H1 (cell line): ENCODE data around the gene GTF3C2. TPM values are rescaled to one million over a fixed set of nuclear protein-coding genes. Genes with fewer than 3 reads are reported as not detected.

ENCODE experiments used
- CTCF ChIA-PET: fragments of 300-600 bp; sonication (Branson Sonifier 250); formaldehyde crosslinking; loops from one replicate; lab custom pipeline; 2021; ENCODE audit not compliant: partially characterized antibody; lab: Charles Lee
- POLR2A ChIA-PET: fragments of 300-600 bp; sonication (Branson Sonifier 250); formaldehyde crosslinking; loops from one replicate; lab custom pipeline; 2021; ENCODE audit warnings: inconsistent platforms; ENCODE audit not compliant: partially characterized antibody; lab: Charles Lee
- DNase-seq, 2 experiments: peaks; one replicate each; pipeline versions ENCODE4 v3.0.0 to v3.0.0-alpha.2; 2010 to 2022; ENCODE audit warnings: low spot score in 2 of 2, low read depth in 1 of 2, mixed read lengths in 1 of 2
- FAIRE-seq: peaks from 2 replicates; lab custom pipeline; 2011; peaks lifted over from hg19 to GRCh38; lab: Jason Lieb, UNC
- H2AFZ ChIP-seq: 2 replicates; pipeline ENCODE4 v1.8.1; 2012; ENCODE audit warnings: low read length, inconsistent platforms
- H2AK5ac ChIP-seq: 2 replicates; pipeline ENCODE4 v1.6.1; 2013; ENCODE audit warnings: low read depth, low read length
- H2BK120ac ChIP-seq: replicated peaks from 2 replicates; pipeline ENCODE3; 2013; ENCODE audit warnings: low read depth, low read length, inconsistent platforms
- H2BK12ac ChIP-seq: 2 replicates; pipeline ENCODE4 v1.6.1; 2013; ENCODE audit warnings: low read depth, low read length
- H2BK15ac ChIP-seq: 2 replicates; pipeline ENCODE4 v1.6.1; 2013; ENCODE audit warnings: low read length
- H2BK20ac ChIP-seq: 2 replicates; pipeline ENCODE4 v1.6.1; 2013; ENCODE audit warnings: low read length
- H2BK5ac ChIP-seq: 2 replicates; pipeline ENCODE4 v1.6.1; 2013; ENCODE audit warnings: low read depth, low read length
- H3K14ac ChIP-seq: 2 replicates; pipeline ENCODE4 v1.6.1; 2013; ENCODE audit warnings: inconsistent platforms; ENCODE audit not compliant: insufficient read length
- H3K18ac ChIP-seq: 2 replicates; pipeline ENCODE4 v1.6.1; 2013; ENCODE audit warnings: low read length; ENCODE audit errors: extremely low read depth
- H3K23ac ChIP-seq: 2 replicates; pipeline ENCODE4 v1.6.1; 2013; ENCODE audit warnings: inconsistent platforms; ENCODE audit not compliant: insufficient read length
- H3K23me2 ChIP-seq: 2 replicates; pipeline ENCODE4 v1.6.1; 2013; ENCODE audit warnings: low read depth, low read length
- H3K27ac ChIP-seq: 2 replicates; pipeline ENCODE4 v1.6.1; 2011; ENCODE audit warnings: low read depth, low read length, inconsistent platforms
- H3K27me3 ChIP-seq, 4 experiments: replicated peaks in 1 of 4; 1 replicate in 1 of 4; 2 replicates in 3 of 4; pipeline versions ENCODE4 v1.6.1 to v1.8.1; 2011 to 2013; ENCODE audit warnings: low read length in 3 of 4, mild to moderate bottlenecking in 3 of 4, inconsistent platforms in 2 of 4, mixed read lengths in 2 of 4, moderate library complexity in 1 of 4; ENCODE audit not compliant: control insufficient read depth in 3 of 4, insufficient read depth in 3 of 4; ENCODE audit errors: extremely low read depth in 1 of 4
- H3K36me3 ChIP-seq, 4 experiments: 2 replicates each; pipeline versions ENCODE4 v1.6.1 to v1.8.1; 2011 to 2013; ENCODE audit warnings: mild to moderate bottlenecking in 4 of 4, low read length in 3 of 4, moderate library complexity in 2 of 4, control low read depth in 1 of 4, inconsistent platforms in 1 of 4; ENCODE audit not compliant: insufficient read depth in 4 of 4, control insufficient read depth in 2 of 4
- H3K4ac ChIP-seq: replicated peaks from 2 replicates; pipeline ENCODE3; 2013; ENCODE audit warnings: low read length, low read depth, mixed read lengths, inconsistent platforms; ENCODE audit not compliant: insufficient read length
- H3K4me1 ChIP-seq, 4 experiments: replicated peaks in 1 of 4; 1 replicate in 1 of 4; 2 replicates in 3 of 4; pipeline versions ENCODE4 v1.6.1 to v1.8.1; 2011 to 2013; ENCODE audit warnings: low read length in 3 of 4, inconsistent platforms in 2 of 4, mixed read lengths in 1 of 4; ENCODE audit not compliant: insufficient read depth in 4 of 4, control insufficient read depth in 3 of 4
- H3K4me2 ChIP-seq, 2 experiments: 2 replicates each; pipeline versions ENCODE4 v1.6.1 to v1.8.1; 2011 to 2013; ENCODE audit warnings: low read depth in 2 of 2, low read length in 2 of 2, control low read depth in 1 of 2, inconsistent platforms in 1 of 2, mild to moderate bottlenecking in 1 of 2; ENCODE audit not compliant: insufficient read depth in 1 of 2
- H3K4me3 ChIP-seq, 4 experiments: fragments of 200-600, 300-600 bp in 1 of 4; sonication (generic), shearing (Covaris generic), sonication (Bioruptor Twin) in 1 of 4; 2 replicates each; pipeline versions ENCODE4 v1.5.1 to v1.8.1; 2011 to 2016; ENCODE audit warnings: low read length in 4 of 4, low read depth in 3 of 4, control low read depth in 2 of 4, inconsistent platforms in 2 of 4, mild to moderate bottlenecking in 2 of 4, mixed read lengths in 1 of 4, moderate library complexity in 1 of 4; ENCODE audit not compliant: insufficient read depth in 2 of 4; ENCODE audit errors: extremely low read depth in 1 of 4
- H3K56ac ChIP-seq: replicated peaks from 2 replicates; pipeline ENCODE3; 2013; ENCODE audit warnings: low read depth, mild to moderate bottlenecking, mixed read lengths, low read length, inconsistent platforms; ENCODE audit not compliant: insufficient read length
- H3K79me1 ChIP-seq: 2 replicates; pipeline ENCODE4 v1.6.1; 2013; ENCODE audit warnings: low read depth, low read length, control low read depth
- H3K79me2 ChIP-seq, 2 experiments: 2 replicates each; pipeline versions ENCODE4 v1.6.1 to v1.8.1; 2012 to 2013; ENCODE audit warnings: low read length in 2 of 2, mild to moderate bottlenecking in 2 of 2, inconsistent platforms in 1 of 2; ENCODE audit not compliant: insufficient read depth in 2 of 2, control insufficient read depth in 1 of 2
- H3K9ac ChIP-seq, 4 experiments: replicated peaks in 1 of 4; 1 replicate in 1 of 4; 2 replicates in 3 of 4; pipeline versions ENCODE4 v1.6.1 to v1.8.1; 2011 to 2013; ENCODE audit warnings: low read depth in 3 of 4, low read length in 3 of 4, control low read depth in 2 of 4, mild to moderate bottlenecking in 2 of 4, moderate library complexity in 2 of 4, inconsistent platforms in 1 of 4; ENCODE audit errors: extremely low read depth in 1 of 4
- H3K9me3 ChIP-seq, 2 experiments: 2 replicates each; pipeline versions ENCODE4 v1.6.1 to v1.8.1; 2012 to 2013; ENCODE audit warnings: mild to moderate bottlenecking in 2 of 2, moderate library complexity in 2 of 2, control low read depth in 1 of 2, inconsistent platforms in 1 of 2, low read depth in 1 of 2, low read length in 1 of 2, mixed read lengths in 1 of 2; ENCODE audit not compliant: insufficient read depth in 2 of 2
- H4K20me1 ChIP-seq, 2 experiments: replicated peaks in 1 of 2; 2 replicates each; pipeline versions ENCODE3 to v1.8.1; 2011 to 2013; ENCODE audit warnings: inconsistent platforms in 2 of 2, low read length in 2 of 2, mild to moderate bottlenecking in 1 of 2; ENCODE audit not compliant: insufficient read depth in 2 of 2, control insufficient read depth in 1 of 2
- H4K5ac ChIP-seq: 2 replicates; pipeline ENCODE4 v1.6.1; 2013; ENCODE audit warnings: low read length, low read depth, mixed read lengths, inconsistent platforms; ENCODE audit not compliant: insufficient read length
- H4K8ac ChIP-seq: 2 replicates; pipeline ENCODE4 v1.8.0; 2013; ENCODE audit warnings: mild to moderate bottlenecking, moderate library complexity, low read length, inconsistent platforms; ENCODE audit not compliant: insufficient read depth; ENCODE audit errors: extremely low read depth
- H4K91ac ChIP-seq: replicated peaks from 2 replicates; pipeline ENCODE3; 2013; ENCODE audit warnings: low read length, mixed read lengths, inconsistent platforms; ENCODE audit not compliant: insufficient read length
- CHD1 ChIP-seq: IDR thresholded peaks from 2 replicates; pipeline ENCODE4 v1.6.1; 2012; ENCODE audit warnings: low read depth, low read length, improper control_type of control experiment
- CHD2 ChIP-seq: IDR thresholded peaks from 2 replicates; pipeline ENCODE4 v1.6.1; 2012; ENCODE audit warnings: low read length, improper control_type of control experiment
- HDAC2 ChIP-seq, 2 experiments: fragments of 300-600 bp in 1 of 2; sonication (generic) in 1 of 2; IDR thresholded peaks; 2 replicates each; pipeline ENCODE4 v1.6.1; 2011 to 2012; ENCODE audit warnings: low read depth in 2 of 2, low read length in 2 of 2, mild to moderate bottlenecking in 2 of 2, moderate library complexity in 2 of 2, borderline replicate concordance in 1 of 2, inconsistent platforms in 1 of 2
- KDM5A ChIP-seq: fragments of 200-600 bp; IDR thresholded peaks from 2 replicates; pipeline ENCODE4 v1.7.1; 2012; ENCODE audit warnings: mild to moderate bottlenecking, low read length, inconsistent platforms, mixed read lengths
- MAFK ChIP-seq: IDR thresholded peaks from 2 replicates; pipeline ENCODE4 v1.6.1; 2012; ENCODE audit warnings: low read depth, mild to moderate bottlenecking, improper control_type of control experiment, low read length
- RBBP5 ChIP-seq: IDR thresholded peaks from 2 replicates; pipeline ENCODE4 v1.7.1; 2012; ENCODE audit warnings: low read depth, mild to moderate bottlenecking, inconsistent platforms, low read length, moderate library complexity, borderline replicate concordance
- SAP30 ChIP-seq: fragments of 300-600 bp; sonication (generic); IDR thresholded peaks from 2 replicates; pipeline ENCODE4 v1.7.1; 2012; ENCODE audit warnings: low read length, moderate library complexity, mild to moderate bottlenecking, inconsistent platforms; ENCODE audit not compliant: insufficient read depth, insufficient replicate concordance
- SP1 ChIP-seq: IDR thresholded peaks from 2 replicates; pipeline ENCODE4 v1.6.1; 2011; ENCODE audit warnings: low read depth, low read length
- SP4 ChIP-seq: IDR thresholded peaks from 2 replicates; pipeline ENCODE4 v1.6.1; 2012; ENCODE audit warnings: low read length, inconsistent platforms
- TBP ChIP-seq: IDR thresholded peaks from 2 replicates; pipeline ENCODE4 v1.6.1; 2011; ENCODE audit warnings: low read depth, low read length, improper control_type of control experiment
- ZNF274 ChIP-seq: IDR thresholded peaks from 2 replicates; pipeline ENCODE4 v1.7.0; 2012; ENCODE audit warnings: low read length, borderline replicate concordance; ENCODE audit errors: extremely low read depth
- WGBS, 2 experiments: shearing (Covaris generic) in 1 of 2; methylation state at CpG; one replicate each; pipeline versions ENCODE4 v1.1.6 to v1.1.7; 2013 to 2015; ENCODE audit warnings: low lambda C conversion rate in 2 of 2, mixed read lengths in 2 of 2, inconsistent platforms in 1 of 2, low coverage in 1 of 2, missing lambda C conversion rate in 1 of 2; ENCODE audit not compliant: insufficient replicate concordance in 2 of 2, insufficient coverage in 1 of 2, insufficient read length in 1 of 2; ENCODE audit errors: extremely low coverage in 1 of 2, missing lambda C conversion rate in 1 of 2; 5-methylcytosine and 5-hydroxymethylcytosine counted together
- polyA plus RNA-seq, 7 experiments: library from polyadenylated mRNA; depleted of rRNA in 3 of 7; stranded (reverse) in 5 of 7; unstranded in 2 of 7; fragments of >200 nt in 5 of 7; fragments of 200-250 nt in 2 of 7; gene quantifications; 1 replicate in 5 of 7; 2 replicates in 1 of 7; 4 replicates in 1 of 7; pipeline versions ENCODE4 v1.2.1 to v1.2.3, GENCODE V29; 2011 to 2013; ENCODE audit warnings: missing spikeins in 2 of 7, mixed read lengths in 2 of 7
- total RNA-seq: library from RNA; stranded (reverse); fragmentation: NEBNext Ultra II Directional; extraction: Animal tissue kit (Norgen Biotek cat#: 25700); gene quantifications from 2 replicates; pipeline ENCODE4 v1.2.1, GENCODE V29; 2021
- TF ChIP-seq, protein P1 (sequence below): IDR thresholded peaks from 2 replicates; pipeline ENCODE4 v1.6.1; 2012; ENCODE audit warnings: inconsistent platforms

GTF3C2 gene
- total and polyA plus RNA-seq, 2 of the 8 experiments (the other 6 are each of a cell fraction or from before 2014, with no cell fraction given), result 118 to 127 TPM

DNA sequence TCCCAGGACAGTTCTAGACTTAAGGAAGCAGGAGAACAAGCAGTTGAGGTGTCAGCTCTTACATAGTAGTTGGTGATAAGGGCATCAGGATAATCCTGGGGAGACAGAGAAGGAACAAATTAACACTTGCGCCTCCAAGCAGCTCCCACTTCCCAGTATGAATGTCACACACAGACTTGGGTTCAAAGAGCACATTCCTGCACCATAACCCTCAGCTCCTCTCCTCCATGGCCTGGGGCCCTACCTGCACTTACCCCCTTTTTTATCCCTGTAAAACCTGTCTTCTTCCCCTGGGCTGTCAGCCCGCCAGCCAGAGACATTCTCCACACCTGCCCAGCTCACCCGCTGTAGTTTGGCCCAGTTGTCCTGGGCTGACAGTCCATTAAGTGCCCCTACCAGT lies 44.4 kb downstream of the GTF3C2 start:
- Histone ChIP-seq H3K79me1 (peaks cover 2% of the 10 kb centered on the region; the same call in 1 of the 2 replicates), H2BK20ac (no peak overlapping the region), H3K18ac (no peak overlapping the region), H3K79me2 (no peaks in the 10 kb centered on the region), H4K5ac (no peak overlapping the region), H4K91ac (no peak overlapping the region), H3K56ac (no peak overlapping the region), H2BK5ac (no peak overlapping the region), H3K27me3 (peaks cover 10 to 19% (median 18%) of the 10 kb centered on the region in 4 experiments), H3K27ac (no peak overlapping the region), H3K36me3 (peaks cover 0 to 4% (median 0%) of the 10 kb centered on the region in 4 experiments; a peak in 1 of 8 replicates), H3K23me2 (peaks cover 3% of the 10 kb centered on the region; the same call in 1 of the 2 replicates), H3K4ac (no peak overlapping the region), H2BK15ac (no peak overlapping the region), H2AFZ (no peak overlapping the region), H2BK120ac (no peak overlapping the region), H2BK12ac (no peak overlapping the region), H3K14ac (no peak overlapping the region), H3K9me3 (no peaks in the 10 kb centered on the region), H3K4me2 (no peak overlapping the region), H4K20me1 (peaks cover 4 to 11% of the 10 kb centered on the region in 2 experiments), H2AK5ac (no peak overlapping the region), H4K8ac (no peak overlapping the region), H3K4me1 (peaks cover 0 to 16% (median 6%) of the 10 kb centered on the region in 4 experiments; a peak in 5 of 7 replicates), H3K4me3 (no peak overlapping the region), H3K23ac (no peak overlapping the region), H3K9ac (no peak overlapping the region)
- TF ChIP-seq KDM5A (no peak), MAFK (no peak), SP1 (no peak), HDAC2 (IDR thresholded peaks at IDR 0.05; ENCODE audit: borderline replicate concordance in 1 of 2, low read depth in 2 of 2, low read length in 2 of 2) (no peak), CHD1 (no peak), SP4 (no peak), SAP30 (no peak), RBBP5 (no peak), CHD2 (no peak), TBP (no peak), ZNF274 (no peak)
- TF ChIP-seq, protein P1, sequence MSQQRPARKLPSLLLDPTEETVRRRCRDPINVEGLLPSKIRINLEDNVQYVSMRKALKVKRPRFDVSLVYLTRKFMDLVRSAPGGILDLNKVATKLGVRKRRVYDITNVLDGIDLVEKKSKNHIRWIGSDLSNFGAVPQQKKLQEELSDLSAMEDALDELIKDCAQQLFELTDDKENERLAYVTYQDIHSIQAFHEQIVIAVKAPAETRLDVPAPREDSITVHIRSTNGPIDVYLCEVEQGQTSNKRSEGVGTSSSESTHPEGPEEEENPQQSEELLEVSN, result no peak
- ChIA-PET POLR2A (interaction anchor here (0.6 to 8.8 kb wide), 6 partner anchors 9 to 78 kb away, joined by 3 to 105 read pairs (median 4); partner anchors contain the start of genes GTF3C2 and MPV17), CTCF (interaction anchor here (0.8 to 5.9 kb wide), 8 partner anchors 9 to 67 kb away, joined by 3 to 48 read pairs (median 4); partner anchors contain the start of genes EIF2B4 and SNX17)
- DNase-seq (no peak), FAIRE-seq (no peak)
- 81% methylated on average over 3 of the region's 3 CpGs; no CpG with 5 or more reads in 1 of the 2 experiments for WGBS, 2 experiments
